HG03354 (cell line): Measurements from ENCODE around the gene TUBA3E.
"Not testable (repeated sequence)": the region's sequence is repeated elsewhere in the genome, so short reads cannot be mapped to it uniquely, and the experiment has no call there.

ENCODE experiments used
- ATAC-seq: cut with Tn5 transposase; IDR thresholded peaks from one replicate; pipeline ENCODE4 v1.9.1; 2021; ENCODE audit warnings: mild to moderate bottlenecking; ENCODE audit not compliant: unreplicated experiment, poor library complexity, severe bottlenecking

TUBA3E gene

GRCh38 chr2:130166611-130167010 lies 31.6 kb downstream of the TUBA3E start:
- ATAC-seq: not testable (repeated sequence)

- no peak for ATAC-seq
Observed at GRCh38 chr2:130165293-130166016, 32.8 kb downstream of the TUBA3E start.

GRCh38 chr2:130162968-130163367 lies 35.3 kb downstream of the TUBA3E start:
- ATAC-seq: no peak

GRCh38 chr2:130162486-130162885 lies 35.8 kb downstream of the TUBA3E start:
- not testable (repeated sequence) for ATAC-seq

- ATAC-seq: not testable (repeated sequence)
Observed at GRCh38 chr2:130160838-130161705, 37.2 kb downstream of the TUBA3E start.

- ATAC-seq: no peak
Observed at GRCh38 chr2:130160131-130160530, 38.1 kb downstream of the TUBA3E start.

- not testable (repeated sequence) for ATAC-seq
Observed at GRCh38 chr2:130159376-130159775, 38.9 kb downstream of the TUBA3E start.

- ATAC-seq: no peak
Observed at GRCh38 chr2:130158631-130159030, 39.6 kb downstream of the TUBA3E start.

- peak; percentile 86 for ATAC-seq
Observed at GRCh38 chr2:130157825-130158514, 40.3 kb downstream of the TUBA3E start.

- peak; percentile 32 for ATAC-seq
Observed at GRCh38 chr2:130157354-130157753, 40.9 kb downstream of the TUBA3E start.

- no peak for ATAC-seq
Observed at GRCh38 chr2:130156624-130157004, 41.6 kb downstream of the TUBA3E start.

GRCh38 chr2:130155956-130156623 lies 42.1 kb downstream of the TUBA3E start:
- ATAC-seq: not testable (repeated sequence)

- ATAC-seq: no peak
Observed at GRCh38 chr2:130154773-130155765, 43.2 kb downstream of the TUBA3E start.

- not testable (repeated sequence) for ATAC-seq
Observed at GRCh38 chr2:130154423-130154770, 43.8 kb downstream of the TUBA3E start.

- ATAC-seq: not testable (repeated sequence)
Observed at GRCh38 chr2:130153721-130154422, 44.4 kb downstream of the TUBA3E start.

- ATAC-seq: no peak
Observed at GRCh38 chr2:130152816-130153595, 45.2 kb downstream of the TUBA3E start.

GRCh38 chr2:130152136-130152815 lies 46.0 kb downstream of the TUBA3E start:
- not testable (repeated sequence) for ATAC-seq
